Right ventricle myocardium inferior (tissue), 1 donor: Measurements from ENCODE around the gene TDRD5. TPM values are rescaled to one million over a fixed set of nuclear protein-coding genes. Genes with fewer than 3 reads are reported as not detected.
"Not testable (repeated sequence)": the region's sequence is repeated elsewhere in the genome, so short reads cannot be mapped to it uniquely, and the experiment has no call there.

Source experiments
- ATAC-seq: fragments of 200-7000 bp; cut with Tn5 transposase; one replicate; pipeline ENCODE4 v1.9.1; 2020; ENCODE audit warnings: mild to moderate bottlenecking, moderate library complexity
- DNase-seq: peaks from one replicate; pipeline ENCODE4 v3.0.0; 2021; ENCODE audit errors: missing footprints
- intact Hi-C: fragments of 100-400 bp; cut with DNase I; formaldehyde crosslinking; loops from one replicate; pipeline ENCODE4 v1.11.0; 2022
- total RNA-seq: library from RNA; stranded (reverse); fragmentation: NEBNext Ultra II Directional; extraction: Animal tissue kit (Norgen Biotek cat#: 25700); gene quantifications from one replicate; pipeline ENCODE4 v1.2.1, GENCODE V29; 2021
- donor health status: DM: no; HTN: yes; CAD: no; lungs with severe emphysema.

The TDRD5 gene
- total RNA-seq, 1 donor from 2014 or later: not detected

DNA sequence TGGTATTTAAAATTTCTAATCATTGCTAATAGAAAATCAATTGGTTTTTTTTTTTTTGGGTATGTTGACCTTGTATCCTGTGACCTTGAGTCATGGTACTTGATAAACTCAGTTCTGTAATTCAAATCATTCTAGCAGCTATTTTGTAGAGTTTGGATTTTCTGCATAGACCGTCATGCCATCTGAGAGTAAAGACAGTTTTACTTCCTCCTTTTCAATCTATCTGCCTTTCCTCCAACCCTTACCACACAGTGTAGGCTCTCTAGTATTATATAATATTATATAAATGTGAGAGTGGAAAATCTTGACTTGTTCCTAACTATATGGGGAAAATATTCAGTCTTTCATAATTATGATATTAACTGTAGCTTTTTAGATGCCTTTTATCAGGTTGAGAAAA, 7.0 kb downstream of the TDRD5 start:
- DNase-seq (no peak), ATAC-seq (no peak)
- intact Hi-C loops: no loop called here

DNA sequence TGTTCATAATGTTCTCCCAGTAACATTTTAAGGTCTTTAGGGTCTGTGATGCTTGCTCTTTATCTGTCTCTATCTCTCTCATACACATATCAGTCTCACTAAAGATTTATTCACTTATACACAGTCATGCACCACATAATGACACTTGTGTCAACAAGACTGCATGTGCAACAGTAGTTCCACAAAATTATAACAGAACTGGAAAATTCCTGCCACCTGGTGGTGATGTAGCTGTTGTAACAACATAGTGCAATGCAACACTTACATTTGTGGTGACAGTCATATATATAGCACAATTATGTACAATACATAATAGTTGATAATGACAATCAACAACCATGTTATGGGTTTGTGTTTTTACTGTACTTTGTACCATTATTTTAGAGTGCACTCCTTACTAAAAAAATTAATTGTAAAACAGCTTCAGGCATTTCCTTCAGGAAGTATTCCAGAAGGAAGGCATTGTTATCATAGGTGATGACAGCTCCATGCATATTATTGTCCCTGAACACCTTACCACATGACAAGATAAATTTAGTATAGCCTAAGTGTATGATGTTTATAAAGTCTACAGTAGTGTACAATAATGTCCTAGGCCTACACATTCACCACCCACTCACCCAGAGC, 8.1 kb downstream of the TDRD5 start:
- DNase-seq (no peak), ATAC-seq (no peak)

DNA sequence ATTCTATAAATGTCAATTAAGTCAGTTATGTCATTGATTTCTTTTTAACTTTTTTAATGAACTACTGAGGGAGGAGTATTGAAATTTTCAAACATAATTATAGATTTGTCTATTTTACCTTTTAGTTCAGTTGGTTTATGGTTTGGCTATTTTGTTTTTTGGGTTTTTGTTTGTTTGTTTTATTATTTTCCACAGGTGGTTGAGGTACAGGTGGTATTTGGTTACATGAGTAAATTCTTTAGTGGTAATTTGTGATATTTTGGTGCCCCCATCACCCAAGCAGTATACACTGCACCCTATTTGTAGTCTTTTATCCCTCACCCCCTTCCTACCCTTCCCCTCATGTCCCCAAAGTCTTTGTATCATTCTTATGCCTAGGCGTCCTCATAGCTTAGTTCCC, 9.5 kb downstream of the TDRD5 start:
- ATAC-seq: no peak
- intact Hi-C loops: no loop called here
- no peak for DNase-seq

More for the DNA sequence above, 8.1 kb downstream of the TDRD5 start:
- intact Hi-C loops: no loop called here

DNA sequence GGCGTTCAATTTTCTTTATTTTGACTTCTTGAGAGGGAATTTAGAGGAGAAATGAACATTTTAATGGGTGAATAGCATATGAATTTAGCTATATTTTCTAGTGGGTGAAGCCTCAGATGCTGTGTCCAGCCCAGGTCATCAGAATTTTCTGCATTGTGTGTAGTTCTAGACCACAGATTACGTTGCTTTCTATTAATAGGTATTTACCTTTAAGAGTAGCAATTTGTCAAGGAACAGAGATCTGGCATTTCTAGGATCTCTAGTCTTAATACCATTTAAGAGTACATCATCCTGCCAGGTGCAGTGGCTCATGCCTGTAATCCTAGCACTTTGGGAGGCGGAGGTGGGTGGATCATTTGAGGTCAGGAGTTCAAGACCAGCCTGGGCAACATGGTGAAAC, 20.7 kb downstream of the TDRD5 start:
- no peak for DNase-seq
- intact Hi-C loops: no loop called here
- ATAC-seq: no peak

DNA sequence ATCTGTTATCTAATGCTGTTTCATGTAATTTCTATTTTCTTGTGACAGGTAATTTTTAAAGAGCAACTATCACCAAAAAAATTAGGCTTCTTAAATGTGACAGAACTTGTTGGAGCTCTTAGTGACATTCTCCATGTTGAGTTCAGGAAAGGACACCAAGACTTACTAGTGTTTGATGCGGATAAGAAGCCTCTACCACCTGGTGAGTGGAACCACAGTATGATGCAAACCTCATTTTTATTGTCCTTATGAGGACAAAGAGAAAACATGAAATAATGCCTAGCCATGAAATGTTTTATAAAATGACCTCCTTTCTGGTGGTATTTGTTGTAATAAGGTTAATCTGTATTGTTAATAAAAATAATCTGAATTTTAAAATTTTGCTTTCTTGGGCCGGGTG, 39.1 kb downstream of the TDRD5 start:
- ATAC-seq (no peak), DNase-seq (no peak)
- intact Hi-C loops: no loop called here

DNA sequence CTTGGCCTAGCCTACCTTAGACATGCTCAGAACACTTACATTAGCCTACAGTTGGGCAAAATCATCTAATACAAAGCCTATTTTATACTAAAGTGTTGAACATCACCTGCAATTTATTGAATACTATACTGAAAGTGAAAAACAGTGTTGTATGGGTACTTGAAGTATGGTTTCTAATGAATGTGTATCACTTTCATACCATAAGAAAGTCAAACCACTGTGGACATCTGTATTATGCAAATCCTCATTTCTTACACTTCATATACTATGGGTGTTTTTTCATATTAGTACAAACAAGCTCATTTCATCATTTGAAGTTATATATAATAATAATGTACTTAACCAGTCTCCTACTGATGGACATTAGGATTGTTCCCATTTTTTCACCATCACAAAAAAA, 41.2 kb downstream of the TDRD5 start:
- ATAC-seq (no peak), DNase-seq (no peak)
- intact Hi-C loops: no loop called here

DNA sequence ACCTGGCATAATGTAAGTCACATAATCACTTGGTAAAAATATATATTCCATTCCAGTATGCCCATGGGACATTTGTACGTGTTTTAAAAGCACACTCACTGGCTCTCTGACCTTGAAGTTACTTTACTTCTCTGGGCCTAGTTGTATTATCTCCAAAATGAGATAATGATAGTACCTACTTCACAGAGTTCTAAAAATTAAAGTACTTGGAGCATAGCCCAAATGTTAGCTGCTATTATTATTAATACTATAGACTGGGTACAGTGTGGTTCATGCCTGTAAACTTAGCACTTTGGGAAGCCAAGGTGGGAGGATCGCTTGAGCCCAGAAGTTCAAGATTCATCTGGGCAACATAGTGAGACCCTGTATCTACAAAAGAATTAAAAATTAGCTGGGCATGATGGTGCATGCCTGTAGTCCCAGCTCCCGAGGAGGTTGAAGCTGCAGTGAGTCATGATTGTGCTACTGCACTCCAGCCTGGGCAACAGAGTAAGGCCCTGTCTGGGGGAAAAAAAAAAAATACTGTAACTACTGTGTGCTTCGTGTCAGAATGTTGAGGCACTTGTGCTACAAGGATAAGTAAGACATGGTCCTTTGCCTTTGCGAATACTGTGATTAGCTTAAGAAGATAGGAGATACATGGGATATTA, 45.7 kb downstream of the TDRD5 start:
- no peak for DNase-seq
- ATAC-seq: peak; percentile 23
- intact Hi-C loops: no loop called here

DNA sequence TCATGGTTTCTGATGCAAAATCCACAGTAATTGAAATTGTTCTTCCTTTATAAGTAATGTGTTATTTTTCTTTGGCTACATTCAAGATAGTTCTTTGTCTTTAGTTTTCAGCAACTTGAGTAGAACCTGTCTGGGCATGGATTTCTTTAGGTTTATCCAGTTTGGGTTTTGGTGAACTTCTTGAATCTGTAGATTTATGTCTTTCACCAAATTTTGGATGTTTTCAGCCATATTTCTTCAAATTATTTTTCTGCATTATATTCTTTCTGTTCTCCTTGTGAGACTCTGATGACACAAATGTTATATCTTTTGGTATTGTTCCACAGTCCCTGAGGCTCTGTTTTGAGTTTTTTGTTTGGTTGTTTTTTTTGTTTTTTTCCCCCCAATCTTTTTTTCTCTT, 69.4 kb downstream of the TDRD5 start:
- DNase-seq (no peak), ATAC-seq (no peak)
- intact Hi-C loops: no loop called here

DNA sequence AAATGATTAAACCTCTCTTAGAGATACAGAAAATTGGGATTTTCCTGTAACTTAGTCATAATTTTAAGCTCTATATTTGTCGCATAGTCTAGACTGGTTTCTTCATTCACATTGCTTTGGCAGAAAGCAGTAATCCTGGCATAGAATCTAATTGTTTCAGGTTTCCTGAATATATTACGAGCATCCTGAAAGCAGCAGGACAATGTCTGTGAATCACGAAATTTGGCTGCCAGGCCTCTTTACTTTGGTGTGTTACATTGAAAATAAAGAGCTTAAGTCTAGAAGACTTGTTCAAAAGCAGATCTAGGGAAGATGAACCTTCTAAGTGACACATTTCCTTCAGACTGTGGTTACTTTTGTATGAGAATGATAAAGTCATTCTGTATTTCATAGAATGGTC, 72.2 kb downstream of the TDRD5 start:
- intact Hi-C loops: no loop called here
- no peak for DNase-seq
- ATAC-seq: no peak

DNA sequence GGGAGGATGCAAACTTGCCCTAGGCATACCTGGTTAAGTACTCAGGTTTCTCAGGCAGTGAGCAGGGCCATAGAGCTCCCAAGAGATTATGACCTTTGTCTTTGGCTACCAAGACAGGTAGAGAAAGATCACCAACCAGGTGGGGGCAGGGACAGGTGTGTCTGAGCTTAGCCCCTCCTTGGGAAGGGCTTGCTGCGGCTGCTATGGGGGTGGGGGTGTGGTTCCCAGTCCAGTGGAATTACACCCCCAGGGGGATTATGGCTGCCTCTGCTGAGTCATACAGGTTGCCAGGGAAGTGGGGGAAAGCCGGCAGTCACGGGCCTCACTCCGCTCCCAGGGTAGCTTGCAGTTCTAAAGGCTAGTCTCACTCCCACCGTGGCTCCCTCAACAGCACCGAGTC, 86.2 kb downstream of the TDRD5 start:
- no peak for DNase-seq
- no peak for ATAC-seq
- intact Hi-C loops: no loop called here

DNA sequence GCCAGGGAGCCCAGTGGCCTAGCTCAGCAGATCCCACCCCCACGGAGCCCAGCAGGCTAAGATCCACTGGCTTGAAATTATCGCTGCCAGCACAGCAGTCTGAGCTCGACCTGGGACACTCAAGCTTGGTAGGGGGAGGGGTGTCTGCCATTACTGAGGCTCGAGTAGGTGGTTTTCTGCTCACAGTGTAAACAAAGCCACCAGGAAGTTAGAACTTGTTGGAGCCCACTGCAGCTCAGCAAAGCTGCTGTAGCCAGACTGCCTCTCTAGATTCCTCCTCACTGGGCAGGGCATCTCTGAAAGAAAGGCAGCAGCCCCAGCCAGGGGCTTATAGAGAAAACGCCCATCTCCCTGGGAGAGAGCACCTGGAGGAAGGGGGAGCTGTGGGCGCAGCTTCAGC, 102.9 kb downstream of the TDRD5 start:
- DNase-seq: not testable (repeated sequence)

DNA sequence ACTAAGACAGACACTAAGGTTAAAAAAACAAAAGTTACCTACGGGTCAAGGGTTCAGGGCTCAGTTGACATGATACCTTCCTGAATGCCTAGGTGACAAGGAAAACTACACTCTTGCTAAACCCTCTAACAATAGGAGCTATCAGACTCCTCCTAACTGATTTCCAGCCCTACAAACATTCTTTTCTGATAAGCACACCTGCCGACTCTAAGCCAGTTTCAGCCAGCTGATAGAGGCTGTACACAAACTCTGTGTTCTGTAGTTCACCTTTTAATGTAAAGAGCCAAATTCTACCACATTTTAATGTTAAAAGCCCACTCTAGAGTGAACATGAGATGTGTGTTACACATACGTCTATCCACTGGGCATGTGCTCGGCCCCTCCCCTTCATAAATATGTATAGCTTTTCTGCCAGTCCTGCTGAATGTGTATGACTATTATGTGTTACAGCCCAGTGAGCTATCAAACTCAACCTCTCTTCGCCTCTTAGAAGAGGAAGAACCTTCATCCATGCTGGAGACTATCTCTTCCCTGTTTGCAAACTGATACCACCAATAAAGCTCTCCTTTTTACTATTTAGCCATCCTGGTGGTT, 111.4 kb downstream of the TDRD5 start:
- ATAC-seq (no peak), DNase-seq (no peak)
- intact Hi-C loops: no loop called here

More for the DNA sequence above, 102.9 kb downstream of the TDRD5 start:
- intact Hi-C loops, ATAC-seq: not testable (repeated sequence)

DNA sequence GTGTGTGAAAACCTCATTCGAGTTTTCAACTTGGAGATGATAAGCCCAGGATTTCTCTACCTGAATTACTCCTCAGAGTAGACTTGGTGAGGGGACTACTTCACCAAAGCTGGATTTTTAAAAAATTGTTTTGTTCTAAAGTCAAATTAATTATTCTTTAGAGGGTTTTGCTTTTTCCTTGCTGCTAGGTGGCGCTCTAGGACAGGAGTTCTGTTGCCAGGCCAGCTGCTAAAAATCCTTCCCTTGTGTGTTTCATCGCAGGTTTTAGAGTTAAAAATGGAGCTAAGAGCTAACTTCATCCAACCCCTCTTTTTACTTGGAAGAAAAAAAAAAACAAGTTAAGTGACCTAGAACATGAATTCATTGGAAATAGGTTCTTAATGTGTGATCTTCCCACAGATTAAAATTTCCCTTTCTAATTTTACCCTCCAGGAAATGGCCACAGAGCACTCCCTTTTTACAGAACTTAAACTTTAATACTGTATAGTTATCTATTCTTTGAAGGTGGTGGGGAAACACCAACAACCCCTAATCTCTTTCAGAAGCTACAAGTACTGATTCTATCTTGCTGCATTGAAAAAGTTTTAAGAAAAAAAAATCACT, 114.8 kb downstream of the TDRD5 start:
- ATAC-seq (no peak), DNase-seq (no peak)
- intact Hi-C loops: loop anchor here (1.0 kb wide), 1 partner anchor 104 kb away; no protein-coding TSS in a partner anchor

DNA sequence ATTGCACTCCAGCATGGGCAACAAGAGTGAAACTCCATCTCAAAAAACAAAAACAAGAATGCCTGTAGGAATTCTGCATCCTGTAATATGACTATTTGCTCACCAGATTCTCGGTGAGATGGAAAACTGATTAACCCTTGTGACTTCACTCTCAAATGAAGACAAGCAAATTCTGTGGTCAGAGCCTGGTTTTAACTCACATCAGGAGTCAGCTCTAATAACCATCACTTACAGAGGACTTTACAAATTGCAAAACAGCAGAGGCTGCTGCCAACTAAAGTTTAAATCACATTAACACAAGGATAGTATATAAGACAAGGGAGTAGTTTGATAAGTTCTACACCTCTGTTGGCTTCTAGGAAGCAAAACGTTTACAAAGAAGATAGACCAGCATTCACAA, 115.8 kb downstream of the TDRD5 start:
- no peak for DNase-seq
- intact Hi-C loops: no loop called here
- no peak for ATAC-seq

DNA sequence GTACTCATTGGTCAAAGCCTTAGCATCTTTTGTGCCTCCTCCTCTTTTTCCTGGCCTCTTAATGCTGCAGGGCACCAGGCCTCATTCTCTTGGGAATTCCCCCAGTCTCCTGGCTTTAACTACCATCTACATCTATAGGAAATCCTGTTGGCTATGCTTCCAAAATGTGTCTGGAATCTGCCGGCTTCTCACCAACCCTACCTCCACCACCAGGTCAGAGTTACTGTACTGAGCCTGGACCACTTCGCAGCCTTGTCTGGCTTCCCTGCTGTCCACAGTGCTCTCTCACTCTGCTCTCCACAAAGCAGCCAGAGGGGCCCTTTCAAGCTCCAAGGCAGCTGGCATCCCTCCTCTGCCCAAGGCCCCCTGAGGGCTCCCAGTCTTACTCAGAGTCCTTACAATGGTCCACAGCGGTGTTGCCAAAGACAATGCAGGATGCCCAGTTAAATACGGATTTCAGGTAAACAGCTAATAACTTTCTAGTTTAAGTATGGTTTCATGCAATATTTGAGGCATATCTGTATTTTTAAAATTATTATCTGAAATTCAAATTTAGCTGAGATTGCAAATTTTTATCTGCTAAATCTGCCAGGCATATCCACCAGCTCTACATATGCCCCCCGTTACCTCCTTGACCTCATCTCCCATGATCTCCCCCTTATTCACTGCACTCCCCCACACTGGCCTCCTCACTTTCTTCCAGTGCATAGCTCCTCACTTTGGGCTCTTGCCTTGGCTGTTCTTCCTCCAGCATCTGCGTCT, 117.0 kb downstream of the TDRD5 start:
- no peak for DNase-seq
- no peak for ATAC-seq
- intact Hi-C loops: no loop called here

DNA sequence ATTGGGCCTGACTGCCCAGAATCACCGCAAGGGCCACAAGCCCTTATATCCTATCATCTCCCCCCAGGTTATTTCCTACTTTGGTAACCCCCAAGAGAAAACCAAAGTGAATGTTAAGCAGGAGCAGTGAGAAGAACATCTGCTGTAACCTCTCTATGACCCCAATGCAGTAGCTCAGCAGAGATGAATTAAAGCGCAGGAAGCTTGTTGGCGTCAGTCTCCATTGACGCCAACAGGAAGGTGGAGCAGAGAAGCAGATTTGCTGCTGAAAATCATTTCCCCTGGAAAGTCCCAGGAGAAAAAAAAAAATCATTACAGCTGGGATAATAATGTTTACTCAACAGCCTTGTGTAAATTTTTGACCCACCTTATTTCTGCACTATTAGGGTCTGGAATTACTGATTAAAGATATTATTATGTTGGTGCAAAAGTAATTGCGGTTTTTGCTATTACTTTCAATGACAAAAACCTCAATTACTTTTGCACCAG, 118.3 kb downstream of the TDRD5 start:
- ATAC-seq (peak; percentile 96), DNase-seq (no peak)
- intact Hi-C loops: no loop called here

DNA sequence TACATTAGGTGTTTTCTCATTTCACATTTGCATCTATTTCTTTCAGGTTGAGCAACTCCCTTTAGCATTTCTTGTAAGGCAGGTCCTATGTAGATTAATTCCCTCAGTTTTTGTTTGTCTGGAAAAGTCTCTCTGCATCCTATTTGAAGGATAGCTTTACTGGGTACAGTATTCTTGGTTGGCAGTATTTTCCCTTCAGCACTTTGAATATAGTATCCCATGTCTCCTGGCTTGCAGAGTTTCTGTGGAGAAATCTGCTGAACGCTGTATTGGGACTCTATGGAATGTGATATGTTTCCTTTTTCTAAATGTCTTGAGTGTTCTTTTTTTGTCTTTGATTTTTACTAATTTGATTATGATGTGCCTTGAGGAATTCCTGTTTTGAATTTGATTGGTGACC, 122.5 kb downstream of the TDRD5 start:
- intact Hi-C loops: no loop called here
- ATAC-seq (no peak), DNase-seq (no peak)

DNA sequence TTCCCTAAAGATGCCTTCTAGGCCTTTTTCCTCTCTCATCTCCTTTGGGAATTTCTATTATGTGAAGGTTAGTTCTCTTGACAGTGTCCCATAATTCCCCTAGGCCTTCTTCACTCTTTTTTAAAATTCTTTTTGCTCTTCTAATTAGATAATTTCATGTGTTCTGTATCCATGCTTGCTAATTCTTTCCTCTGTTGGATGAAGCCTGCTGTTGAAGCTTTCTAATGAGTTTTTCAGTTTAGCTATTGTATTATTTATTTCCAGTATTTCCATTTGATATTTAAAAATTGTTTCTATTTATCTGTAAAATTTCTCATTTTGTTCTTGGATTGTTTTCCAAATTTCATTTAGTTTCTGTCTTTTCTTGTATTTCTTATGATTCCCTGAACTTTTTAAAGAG, 123.0 kb downstream of the TDRD5 start:
- intact Hi-C loops: no loop called here
- no peak for ATAC-seq
- DNase-seq: no peak

DNA sequence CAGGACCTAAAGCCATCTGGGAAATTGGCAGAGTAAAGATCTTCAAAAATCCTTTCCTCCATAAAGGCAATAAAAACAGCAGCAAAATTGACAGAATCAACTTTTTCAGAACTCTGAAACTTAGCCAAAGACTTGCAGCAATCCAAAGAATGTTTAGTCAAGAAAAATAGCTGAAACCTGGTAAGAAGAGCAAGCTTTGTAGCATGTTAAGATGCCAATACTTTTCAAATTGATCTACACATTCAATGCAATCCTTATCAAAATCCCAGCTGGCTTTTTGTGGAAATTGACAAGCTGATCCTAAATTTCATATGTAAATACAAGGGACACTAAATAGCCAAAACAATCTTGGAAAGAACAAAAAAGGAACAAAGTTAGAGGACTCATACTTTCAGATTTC, 127.6 kb downstream of the TDRD5 start:
- DNase-seq (no peak), ATAC-seq (no peak)
- intact Hi-C loops: no loop called here
